Inflammatory macrophage (primary cell): ENCODE results near the gene TBX1.

ENCODE experiments used
- DNase-seq, 2 donors: peaks; one replicate each; pipeline ENCODE4 v3.0.0-alpha.2; 2020 to 2022

Gene TBX1

GRCh38 chr22:19738664-19739447 lies 21.7 kb upstream of the TBX1 start:
- no peak for DNase-seq

- no peak for DNase-seq
Measured at GRCh38 chr22:19739448-19739895, 21.1 kb upstream of the TBX1 start.

GRCh38 chr22:19739911-19740449 lies 20.6 kb upstream of the TBX1 start:
- DNase-seq: no peak

GRCh38 chr22:19740586-19740985 lies 20.0 kb upstream of the TBX1 start:
- no peak for DNase-seq

GRCh38 chr22:19741053-19741452 lies 19.5 kb upstream of the TBX1 start:
- DNase-seq: no peak

GRCh38 chr22:19742160-19743066 lies 18.2 kb upstream of the TBX1 start:
- DNase-seq: no peak

GRCh38 chr22:19743081-19743480 lies 17.5 kb upstream of the TBX1 start:
- no peak for DNase-seq

GRCh38 chr22:19743651-19744050 lies 16.9 kb upstream of the TBX1 start:
- no peak for DNase-seq

- no peak for DNase-seq
Measured at GRCh38 chr22:19744350-19745006, 16.1 kb upstream of the TBX1 start.

- DNase-seq: no peak
Measured at GRCh38 chr22:19745155-19746101, 15.2 kb upstream of the TBX1 start.

GRCh38 chr22:19746726-19747125 lies 13.9 kb upstream of the TBX1 start:
- no peak for DNase-seq

- DNase-seq: no peak
Measured at GRCh38 chr22:19747551-19747950, 13.0 kb upstream of the TBX1 start.

- no peak for DNase-seq
Measured at GRCh38 chr22:19748139-19748538, 12.4 kb upstream of the TBX1 start.

- no peak for DNase-seq
Measured at GRCh38 chr22:19748991-19749664, 11.4 kb upstream of the TBX1 start.

GRCh38 chr22:19749876-19750275 lies 10.7 kb upstream of the TBX1 start:
- no peak for DNase-seq

- DNase-seq: no peak
Measured at GRCh38 chr22:19750507-19751490, 9.8 kb upstream of the TBX1 start.

- no peak for DNase-seq
Measured at GRCh38 chr22:19751497-19752245, 8.9 kb upstream of the TBX1 start.

GRCh38 chr22:19753090-19753842 lies 7.3 kb upstream of the TBX1 start:
- DNase-seq: no peak
